MM.1S (cell line): Measurements from ENCODE around the gene ZMIZ1.
A peak's percentile ranks its signal among the peaks of the same experiment; 100 is the strongest.

ENCODE experiments used
- DNase-seq: peaks from one replicate; pipeline ENCODE4 v3.0.0-alpha.2; 2015
- H2AFZ ChIP-seq: fragments of 300-600 bp; sonication (generic); 2 replicates; pipeline ENCODE4 v1.6.0; 2016; ENCODE audit warnings: antibody characterized with exemption, low read length
- H3F3A ChIP-seq: fragments of 300-600 bp; sonication (generic); 2 replicates; pipeline ENCODE4 v1.6.1; 2016; ENCODE audit warnings: mild to moderate bottlenecking, antibody characterized with exemption, low read length, moderate library complexity, mixed read lengths; ENCODE audit not compliant: insufficient read depth
- H3K27ac ChIP-seq: fragments of 300-600 bp; sonication (generic); 2 replicates; pipeline ENCODE4 v1.5.1; 2016; ENCODE audit warnings: mild to moderate bottlenecking, low read length
- H3K27me3 ChIP-seq: fragments of 300-600 bp; sonication (generic); replicated peaks from 2 replicates; pipeline ENCODE4 v1.6.0; 2016; ENCODE audit warnings: low read length; ENCODE audit not compliant: insufficient read depth
- H3K36me3 ChIP-seq: fragments of 300-600 bp; sonication (generic); replicated peaks from 2 replicates; pipeline ENCODE4 v1.6.1; 2016; ENCODE audit warnings: mild to moderate bottlenecking, low read length, mixed read lengths; ENCODE audit not compliant: insufficient read depth
- H3K4me1 ChIP-seq: fragments of 300-600 bp; sonication (generic); 2 replicates; pipeline ENCODE4 v1.6.1; 2016; ENCODE audit warnings: low read length, mixed read lengths
- H3K4me2 ChIP-seq: fragments of 300-600 bp; sonication (generic); 2 replicates; pipeline ENCODE4 v1.6.0; 2016; ENCODE audit warnings: low read depth, low read length
- H3K4me3 ChIP-seq: fragments of 300-600 bp; sonication (generic); 2 replicates; pipeline ENCODE4 v1.5.1; 2016; ENCODE audit warnings: low read length, mixed read lengths
- H3K79me2 ChIP-seq: fragments of 300-600 bp; sonication (generic); 2 replicates; pipeline ENCODE4 v1.6.1; 2016; ENCODE audit warnings: mixed run types, low read length, mixed read lengths
- H3K9ac ChIP-seq: fragments of 300-600 bp; sonication (generic); 2 replicates; pipeline ENCODE4 v1.6.1; 2016; ENCODE audit warnings: low read length, mixed read lengths
- H3K9me2 ChIP-seq: fragments of 300-600 bp; sonication (generic); replicated peaks from 2 replicates; pipeline ENCODE4 v1.6.1; 2016; ENCODE audit warnings: mild to moderate bottlenecking, low read length, mixed read lengths; ENCODE audit not compliant: insufficient read depth
- H3K9me3 ChIP-seq: fragments of 300-600 bp; sonication (generic); replicated peaks from 2 replicates; pipeline ENCODE4 v1.6.1; 2016; ENCODE audit warnings: mild to moderate bottlenecking, low read length, mixed read lengths; ENCODE audit not compliant: insufficient read depth
- H4K20me1 ChIP-seq: fragments of 300-600 bp; sonication (generic); 2 replicates; pipeline ENCODE4 v1.6.1; 2016; ENCODE audit warnings: mild to moderate bottlenecking, low read length, moderate library complexity, mixed read lengths; ENCODE audit not compliant: insufficient read depth
- EZH2 ChIP-seq: fragments of 300-600 bp; sonication (generic); optimal IDR thresholded peaks from 2 replicates; pipeline ENCODE3; 2017; ENCODE audit warnings: low read depth, mild to moderate bottlenecking, antibody characterized with exemption, low read length, mixed read lengths
- EZH2phosphoT487 ChIP-seq: fragments of 300-600 bp; sonication (generic); IDR thresholded peaks from 2 replicates; pipeline ENCODE4 v1.6.1; 2018; ENCODE audit warnings: antibody characterized with exemption, low read length
- TF ChIP-seq, protein P1 (sequence below): fragments of 300-600 bp; sonication (generic); IDR thresholded peaks from 2 replicates; pipeline ENCODE4 v1.5.1; 2016; ENCODE audit warnings: antibody characterized with exemption, low read length, mixed read lengths

Gene ZMIZ1

DNA sequence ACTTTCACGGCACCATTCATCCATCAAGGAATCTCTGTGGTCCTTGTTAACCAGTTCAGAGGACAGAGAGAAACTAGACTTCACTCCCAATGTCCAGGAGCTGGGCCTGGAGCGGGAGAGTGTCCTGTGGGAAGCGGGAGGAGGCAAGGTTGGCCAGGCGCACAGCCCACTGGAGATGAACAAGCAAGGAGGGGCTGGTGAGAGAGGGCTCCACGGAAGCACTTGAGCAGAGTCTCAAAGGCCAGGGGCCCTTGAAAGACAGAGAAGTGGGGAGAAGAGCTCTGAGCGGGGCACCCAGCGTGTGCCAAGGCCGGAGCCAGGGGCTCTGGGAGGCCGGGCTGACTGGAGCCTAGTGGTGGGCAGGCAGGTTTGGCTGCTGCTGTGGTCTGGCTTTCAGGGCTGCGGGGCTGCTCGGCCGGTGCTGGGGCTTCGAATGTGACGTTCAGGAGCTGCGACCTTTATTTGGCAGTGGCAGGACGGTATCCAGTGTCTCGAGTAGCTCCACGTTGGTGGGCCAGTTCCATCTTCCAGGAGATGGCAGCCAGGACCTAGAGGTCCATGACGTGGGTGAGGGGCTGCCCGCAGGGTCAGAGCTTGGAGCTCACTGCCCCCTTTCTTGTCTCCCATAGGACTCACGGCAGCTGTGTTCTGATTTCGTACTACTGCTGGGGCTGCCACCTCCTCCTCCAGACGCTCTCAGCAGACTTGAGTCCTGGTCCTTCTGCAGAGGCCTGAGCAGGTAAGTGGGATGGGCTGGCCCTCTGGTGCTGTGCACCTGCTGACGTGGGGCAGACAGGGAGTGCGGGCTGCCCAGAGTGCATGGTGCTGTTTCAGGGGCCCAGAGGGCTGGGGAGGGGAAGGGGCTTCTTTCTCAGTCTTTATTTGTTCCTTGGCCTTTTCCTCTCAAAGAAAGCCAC lies 49.8 kb downstream of the ZMIZ1 start:
- H4K20me1 ChIP-seq = no peaks in the 10 kb centered on the region
- TF ChIP-seq EZH2 = no peak
- TF ChIP-seq, protein P1, sequence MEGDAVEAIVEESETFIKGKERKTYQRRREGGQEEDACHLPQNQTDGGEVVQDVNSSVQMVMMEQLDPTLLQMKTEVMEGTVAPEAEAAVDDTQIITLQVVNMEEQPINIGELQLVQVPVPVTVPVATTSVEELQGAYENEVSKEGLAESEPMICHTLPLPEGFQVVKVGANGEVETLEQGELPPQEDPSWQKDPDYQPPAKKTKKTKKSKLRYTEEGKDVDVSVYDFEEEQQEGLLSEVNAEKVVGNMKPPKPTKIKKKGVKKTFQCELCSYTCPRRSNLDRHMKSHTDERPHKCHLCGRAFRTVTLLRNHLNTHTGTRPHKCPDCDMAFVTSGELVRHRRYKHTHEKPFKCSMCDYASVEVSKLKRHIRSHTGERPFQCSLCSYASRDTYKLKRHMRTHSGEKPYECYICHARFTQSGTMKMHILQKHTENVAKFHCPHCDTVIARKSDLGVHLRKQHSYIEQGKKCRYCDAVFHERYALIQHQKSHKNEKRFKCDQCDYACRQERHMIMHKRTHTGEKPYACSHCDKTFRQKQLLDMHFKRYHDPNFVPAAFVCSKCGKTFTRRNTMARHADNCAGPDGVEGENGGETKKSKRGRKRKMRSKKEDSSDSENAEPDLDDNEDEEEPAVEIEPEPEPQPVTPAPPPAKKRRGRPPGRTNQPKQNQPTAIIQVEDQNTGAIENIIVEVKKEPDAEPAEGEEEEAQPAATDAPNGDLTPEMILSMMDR = no peak
- no peak for TF ChIP-seq EZH2phosphoT487
- no peak overlapping the region for H3K9ac ChIP-seq
- no peaks in the 10 kb centered on the region for H3K9me3 ChIP-seq
- no peaks in the 10 kb centered on the region for H3K27me3 ChIP-seq
- H2AFZ ChIP-seq = no peak overlapping the region
- peak overlapping the region; percentile 7; the same call in 1 of the 2 replicates for H3K27ac ChIP-seq
- no peaks in the 10 kb centered on the region for H3K36me3 ChIP-seq
- H3K4me1 ChIP-seq = peaks cover 38% of the 10 kb centered on the region
- H3K9me2 ChIP-seq = no peaks in the 10 kb centered on the region
- no peak for DNase-seq
- peaks cover 13% of the 10 kb centered on the region for H3F3A ChIP-seq
- H3K4me3 ChIP-seq = no peak overlapping the region
- H3K79me2 ChIP-seq = 0 out of 2 replicates have a peak, but pooled peaks cover 2% of the 10 kb centered on the region
- H3K4me2 ChIP-seq = no peak overlapping the region

DNA sequence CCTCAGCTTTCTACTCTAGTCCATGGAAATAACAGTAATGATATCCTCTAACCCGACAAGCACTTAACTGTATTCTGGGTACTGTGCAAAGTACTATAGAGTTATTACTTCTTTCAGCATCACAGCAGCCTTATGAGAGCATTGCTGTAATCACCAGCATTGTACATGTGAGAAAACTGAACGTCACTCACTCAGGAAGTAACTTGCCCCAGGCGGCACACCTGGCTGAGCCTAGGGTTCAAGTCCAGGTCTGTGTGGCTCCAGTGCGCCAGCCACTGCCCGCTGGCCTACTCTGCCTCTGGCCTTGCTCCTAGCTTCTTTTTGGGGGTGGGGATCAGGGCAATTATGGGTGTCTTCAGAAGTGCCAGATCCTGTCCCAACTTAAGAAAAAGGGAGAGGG lies 50.5 kb downstream of the ZMIZ1 start:
- H3K79me2 ChIP-seq = 0 out of 2 replicates have a peak, but pooled peaks cover 2% of the 10 kb centered on the region
- no peak overlapping the region for H2AFZ ChIP-seq
- H3K4me2 ChIP-seq = no peak overlapping the region
- no peak overlapping the region for H3K4me3 ChIP-seq
- H3K4me1 ChIP-seq = peaks cover 38% of the 10 kb centered on the region
- peak; percentile 48 for DNase-seq
- H3K9ac ChIP-seq = no peak overlapping the region
- H3K36me3 ChIP-seq = no peaks in the 10 kb centered on the region
- peak overlapping the region; percentile 7; the same call in 1 of the 2 replicates for H3K27ac ChIP-seq
- no peaks in the 10 kb centered on the region for H3K9me2 ChIP-seq
- TF ChIP-seq EZH2 = no peak
- no peak for TF ChIP-seq EZH2phosphoT487
- TF ChIP-seq, protein P1 = no peak
- no peaks in the 10 kb centered on the region for H3K9me3 ChIP-seq
- no peaks in the 10 kb centered on the region for H4K20me1 ChIP-seq
- H3F3A ChIP-seq = peaks cover 13% of the 10 kb centered on the region
- H3K27me3 ChIP-seq = no peaks in the 10 kb centered on the region

DNA sequence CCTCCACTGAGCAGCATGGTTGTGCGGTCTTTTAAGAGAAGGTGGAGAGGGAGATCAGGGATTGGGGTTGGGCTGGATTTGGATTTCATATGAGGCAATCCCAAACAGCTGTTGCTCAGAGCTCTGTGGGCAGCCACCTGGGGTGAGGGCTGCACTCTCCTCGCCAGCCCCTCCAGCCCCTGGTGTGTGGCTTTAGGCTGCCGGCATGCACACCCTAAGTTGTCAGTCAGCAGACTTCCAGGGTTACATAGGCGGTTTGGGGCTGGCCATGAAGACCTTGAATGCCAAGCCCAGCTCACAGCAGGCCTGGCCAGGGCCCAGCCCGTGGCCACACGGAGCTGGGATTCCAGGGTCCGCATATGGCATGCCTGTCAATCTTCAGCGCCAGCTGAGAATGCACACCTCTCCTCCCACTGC lies 54.8 kb downstream of the ZMIZ1 start:
- Histone ChIP-seq H3K4me3 (no peak overlapping the region), H3K9ac (no peak overlapping the region), H3K27me3 (no peaks in the 10 kb centered on the region), H3K79me2 (no peaks in the 10 kb centered on the region), H3F3A (no peaks in the 10 kb centered on the region), H3K4me2 (no peak overlapping the region), H4K20me1 (no peaks in the 10 kb centered on the region), H3K9me2 (no peaks in the 10 kb centered on the region), H2AFZ (no peak overlapping the region), H3K27ac (no peak overlapping the region), H3K4me1 (peaks cover 11% of the 10 kb centered on the region), H3K36me3 (no peaks in the 10 kb centered on the region), H3K9me3 (no peaks in the 10 kb centered on the region)
- no peak for DNase-seq
- no peak for TF ChIP-seq EZH2phosphoT487
- TF ChIP-seq, protein P1 = no peak
- no peak for TF ChIP-seq EZH2
